ENCODE results near the gene PRKAG2. TPM values are rescaled to one million over a fixed set of nuclear protein-coding genes. Genes with fewer than 3 reads are reported as not detected.
A peak's percentile ranks its signal among the peaks of the same experiment; 100 is the strongest.
"Not testable (repeated sequence)": the region's sequence is repeated elsewhere in the genome, so short reads cannot be mapped to it uniquely, and the experiment has no call there.

PRKAG2 gene
- polyA plus RNA-seq, 4 donors, result 6.1 to 38.1 (median 33.6) TPM

GRCh38 chr7:151806952-151807775 is 69.8 kb downstream of the PRKAG2 start:
- DNase-seq (ENCODE audit: low read depth in 4 of 4, low spot score in 3 of 4), result no peak

GRCh38 chr7:151806204-151806603 is 70.7 kb downstream of the PRKAG2 start:
- no peak for DNase-seq (ENCODE audit: low read depth in 4 of 4, low spot score in 3 of 4)

GRCh38 chr7:151805191-151805590 is 71.7 kb downstream of the PRKAG2 start:
- DNase-seq (ENCODE audit: low read depth in 4 of 4, low spot score in 3 of 4), result no peak

GRCh38 chr7:151804756-151805155 is 72.2 kb downstream of the PRKAG2 start:
- DNase-seq (ENCODE audit: low read depth in 4 of 4, low spot score in 3 of 4), result no peak

GRCh38 chr7:151803841-151804240 is 73.1 kb downstream of the PRKAG2 start:
- no peak for DNase-seq (ENCODE audit: low read depth in 4 of 4, low spot score in 3 of 4)

GRCh38 chr7:151802469-151802846 is 74.5 kb downstream of the PRKAG2 start:
- DNase-seq (ENCODE audit: low read depth in 4 of 4, low spot score in 3 of 4), result no peak

GRCh38 chr7:151801782-151802468 is 75.0 kb downstream of the PRKAG2 start:
- DNase-seq (ENCODE audit: low read depth in 4 of 4, low spot score in 3 of 4), result no peak

- no peak for DNase-seq (ENCODE audit: low read depth in 4 of 4, low spot score in 3 of 4)
Measured at GRCh38 chr7:151801291-151801690, 75.6 kb downstream of the PRKAG2 start.

- DNase-seq (ENCODE audit: low read depth in 4 of 4, low spot score in 3 of 4), result no peak
Measured at GRCh38 chr7:151800861-151801260, 76.1 kb downstream of the PRKAG2 start.

GRCh38 chr7:151800391-151800790 is 76.5 kb downstream of the PRKAG2 start:
- no peak for DNase-seq (ENCODE audit: low read depth in 4 of 4, low spot score in 3 of 4)

GRCh38 chr7:151799506-151799905 is 77.4 kb downstream of the PRKAG2 start:
- DNase-seq (ENCODE audit: low read depth in 4 of 4, low spot score in 3 of 4), result no peak

GRCh38 chr7:151798851-151799448 is 78.0 kb downstream of the PRKAG2 start:
- DNase-seq (ENCODE audit: low read depth in 4 of 4, low spot score in 3 of 4), result no peak

GRCh38 chr7:151797667-151798307 is 79.1 kb downstream of the PRKAG2 start:
- DNase-seq (ENCODE audit: low read depth in 4 of 4, low spot score in 3 of 4), result not testable (repeated sequence)

- no peak for DNase-seq (ENCODE audit: low read depth in 4 of 4, low spot score in 3 of 4)
Measured at GRCh38 chr7:151796871-151797537, 79.9 kb downstream of the PRKAG2 start.

- no peak for DNase-seq (ENCODE audit: low read depth in 4 of 4, low spot score in 3 of 4)
Measured at GRCh38 chr7:151796091-151796870, 80.6 kb downstream of the PRKAG2 start.

GRCh38 chr7:151795168-151795811 is 81.6 kb downstream of the PRKAG2 start:
- no peak for DNase-seq (ENCODE audit: low read depth in 4 of 4, low spot score in 3 of 4)

- peak in 1 of 4 donors; percentile 56 for DNase-seq (ENCODE audit: low read depth in 4 of 4, low spot score in 3 of 4)
Measured at GRCh38 chr7:151794508-151795167, 82.3 kb downstream of the PRKAG2 start.

- no peak for DNase-seq (ENCODE audit: low read depth in 4 of 4, low spot score in 3 of 4)
Measured at GRCh38 chr7:151793991-151794507, 82.9 kb downstream of the PRKAG2 start.

GRCh38 chr7:151793531-151793951 is 83.4 kb downstream of the PRKAG2 start:
- no peak for DNase-seq (ENCODE audit: low read depth in 4 of 4, low spot score in 3 of 4)

Data from left renal pelvis (tissue), 4 donors.